Endothelial cell of umbilical vein (primary cell): Measurements from ENCODE around the gene PODNL1. TPM values are rescaled to one million over a fixed set of nuclear protein-coding genes. Genes with fewer than 3 reads are reported as not detected.

Source experiments
- BruUV-seq: library from RNA; stranded (reverse); fragments of 400-500 nt; replicated peaks from 2 replicates; lab custom pipeline; 2021; lab: Mats Ljungman, UMichigan
- CTCF ChIA-PET: fragments of 300-600, 350-600 bp; sonication (Branson Sonifier 250); formaldehyde crosslinking; loops from one replicate; lab custom pipeline; 2021; ENCODE audit warnings: antibody characterized with exemption, inconsistent platforms; lab: Charles Lee
- POLR2A ChIA-PET: fragments of 300-600, 350-600 bp; sonication (Branson Sonifier 250); formaldehyde crosslinking; loops from one replicate; lab custom pipeline; 2021; ENCODE audit warnings: antibody characterized with exemption, inconsistent platforms; lab: Charles Lee
- DNase-seq: peaks from one replicate; pipeline ENCODE4 v3.0.0-alpha.2; 2011; ENCODE audit warnings: low read depth, low spot score
- FAIRE-seq: peaks from 2 replicates; lab custom pipeline; 2011; peaks lifted over from hg19 to GRCh38; lab: Jason Lieb, UNC
- H2AFZ ChIP-seq: 2 replicates; pipeline ENCODE4 v1.6.0; 2012; ENCODE audit warnings: low read depth, low read length, control low read depth, inconsistent platforms
- H3K27ac ChIP-seq: 2 replicates; pipeline ENCODE4 v1.5.1; 2011; ENCODE audit warnings: low read depth, mild to moderate bottlenecking, control low read depth, low read length, moderate library complexity; ENCODE audit not compliant: insufficient read depth
- H3K27me3 ChIP-seq, 2 experiments: 2 replicates each; pipeline versions ENCODE4 v1.6.0 to v1.6.1; 2011; ENCODE audit warnings: low read length in 2 of 2, mixed read lengths in 1 of 2; ENCODE audit not compliant: control insufficient read depth in 2 of 2, insufficient read depth in 2 of 2
- H3K36me3 ChIP-seq, 2 experiments: 2 replicates in 1 of 2; 3 replicates in 1 of 2; pipeline ENCODE4 v1.5.1; 2011; ENCODE audit warnings: low read length in 2 of 2, mild to moderate bottlenecking in 1 of 2, moderate library complexity in 1 of 2; ENCODE audit not compliant: control insufficient read depth in 2 of 2, insufficient read depth in 2 of 2; ENCODE audit errors: extremely low read depth in 1 of 2
- H3K4me1 ChIP-seq: 3 replicates; pipeline ENCODE4 v1.5.1; 2011; ENCODE audit warnings: mild to moderate bottlenecking, low read length; ENCODE audit not compliant: control insufficient read depth, insufficient read depth; ENCODE audit errors: extremely low read depth
- H3K4me2 ChIP-seq: 2 replicates; pipeline ENCODE4 v1.6.1; 2011; ENCODE audit warnings: low read length, control low read depth, mixed read lengths; ENCODE audit not compliant: insufficient read depth
- H3K4me3 ChIP-seq, 3 experiments: fragments of 200-600 bp in 1 of 3; sonication (generic), shearing (Covaris generic) in 1 of 3; replicated peaks in 1 of 3; 2 replicates each; pipeline ENCODE4 v1.5.1; 2011 to 2016; ENCODE audit warnings: control low read depth in 3 of 3, low read length in 3 of 3, mild to moderate bottlenecking in 2 of 3, inconsistent platforms in 1 of 3, low read depth in 1 of 3, moderate library complexity in 1 of 3; ENCODE audit not compliant: insufficient read depth in 1 of 3
- H3K79me2 ChIP-seq: 2 replicates; pipeline ENCODE4 v1.6.0; 2012; ENCODE audit warnings: low read length, inconsistent platforms; ENCODE audit not compliant: control insufficient read depth, insufficient read depth
- H3K9ac ChIP-seq: replicated peaks from 2 replicates; pipeline ENCODE3; 2011; ENCODE audit warnings: low read length, control low read depth; ENCODE audit not compliant: insufficient read depth; ENCODE audit errors: extremely low read depth
- H3K9me1 ChIP-seq: replicated peaks from 3 replicates; pipeline ENCODE4 v1.6.0; 2011; ENCODE audit warnings: mild to moderate bottlenecking, low read length; ENCODE audit not compliant: control insufficient read depth, insufficient read depth; ENCODE audit errors: extremely low read depth
- H3K9me3 ChIP-seq: replicated peaks from 2 replicates; pipeline ENCODE4 v1.5.1; 2012; ENCODE audit warnings: low read length, inconsistent platforms; ENCODE audit not compliant: control insufficient read depth, insufficient read depth
- H4K20me1 ChIP-seq: replicated peaks from 2 replicates; pipeline ENCODE3; 2011; ENCODE audit warnings: mild to moderate bottlenecking, low read length; ENCODE audit not compliant: control insufficient read depth, insufficient read depth; ENCODE audit errors: extremely low read depth
- CTCF ChIP-seq, 2 donors: IDR thresholded peaks; 1 replicate in 1 of 2; 2 replicates in 1 of 2; pipeline ENCODE4 v1.5.1; 2011; ENCODE audit warnings: low read length in 2 of 2, mild to moderate bottlenecking in 2 of 2, moderate library complexity in 2 of 2, control low read depth in 1 of 2, inconsistent platforms in 1 of 2, low read depth in 1 of 2; ENCODE audit not compliant: insufficient read depth in 1 of 2; ENCODE audit errors: extremely low read depth in 1 of 2
- EZH2 ChIP-seq: IDR thresholded peaks from 2 replicates; pipeline ENCODE4 v1.6.1; 2012; ENCODE audit warnings: borderline replicate concordance, low read depth, mild to moderate bottlenecking, moderate library complexity, low read length, inconsistent platforms; ENCODE audit not compliant: severe bottlenecking
- FOS ChIP-seq: IDR thresholded peaks from 2 replicates; pipeline ENCODE4 v1.6.1; 2011; ENCODE audit warnings: mild to moderate bottlenecking, low read length, moderate library complexity, borderline replicate concordance; ENCODE audit not compliant: insufficient read depth
- GATA2 ChIP-seq: IDR thresholded peaks from 2 replicates; pipeline ENCODE4 v1.7.0; 2011; ENCODE audit warnings: low read depth, mild to moderate bottlenecking, moderate library complexity, mixed read lengths, low read length; ENCODE audit not compliant: insufficient read length, insufficient read depth
- JUN ChIP-seq: IDR thresholded peaks from 2 replicates; pipeline ENCODE4 v1.6.1; 2011; ENCODE audit warnings: borderline replicate concordance, low read depth; ENCODE audit not compliant: insufficient read length, insufficient read depth
- MAX ChIP-seq: IDR thresholded peaks from 2 replicates; pipeline ENCODE4 v1.6.1; 2011; ENCODE audit not compliant: insufficient read depth, insufficient read length
- MYC ChIP-seq: IDR thresholded peaks from one replicate; pipeline ENCODE4 v1.6.1; 2011; ENCODE audit warnings: mild to moderate bottlenecking, low read depth, low read length
- POLR2A ChIP-seq: IDR thresholded peaks from 2 replicates; pipeline ENCODE4 v1.6.1; 2012; ENCODE audit warnings: low read depth, mild to moderate bottlenecking, control low read depth, low read length
- POLR2AphosphoS5 ChIP-seq: IDR thresholded peaks from 2 replicates; pipeline ENCODE4 v1.6.1; 2012; ENCODE audit warnings: low read depth, mild to moderate bottlenecking, control low read depth, low read length, moderate library complexity; ENCODE audit not compliant: insufficient read depth
- dilution Hi-C: fragments of 300-500 bp; cut with MboI; formaldehyde crosslinking; loops from one replicate; pipeline ENCODE4 v1.15.0; 2019; ENCODE audit warnings: low sequenced_read_pairs; ENCODE audit not compliant: extremely low pct_ligation_motif_present
- intact Hi-C: fragments of 100-400 bp; cut with micrococcal nuclease; formaldehyde crosslinking; loops from one replicate; pipeline ENCODE4 v1.10.0; 2022
- polyA plus RNA-seq, 4 experiments: library from polyadenylated mRNA; depleted of rRNA in 3 of 4; stranded (reverse) in 3 of 4; unstranded in 1 of 4; fragments of >200 nt; gene quantifications; 2 replicates each; pipeline versions ENCODE4 v1.2.1 to v1.2.3, GENCODE V29; 2011 to 2012; ENCODE audit warnings: missing spikeins in 1 of 4
- total RNA-seq: library from RNA; stranded (reverse); gene quantifications from 2 replicates; pipeline ENCODE4 v1.2.3, GENCODE V29; 2021

PODNL1 gene
- total and polyA plus RNA-seq, 2 donors (not counting 3 experiments of a cell fraction or from before 2014, with no cell fraction given), result 0.21 TPM; not detected in 1

- dilution Hi-C loops (no loop called here), intact Hi-C loops (no loop called here)
- TF ChIP-seq POLR2AphosphoS5 (no peak), JUN (no peak), MAX (no peak), FOS (no peak)
- Histone ChIP-seq H3K9me3 (no peaks in the 10 kb centered on the region), H4K20me1 (no peaks in the 10 kb centered on the region), H3K36me3 (no peaks in the 10 kb centered on the region), H3K79me2 (no peaks in the 10 kb centered on the region), H3K9ac (no peak overlapping the region), H3K4me2 (no peak overlapping the region), H3K9me1 (no peaks in the 10 kb centered on the region), H3K27me3 (no peaks in the 10 kb centered on the region), H3K4me3 (no peak overlapping the region), H2AFZ (no peak overlapping the region), H3K4me1 (no peaks in the 10 kb centered on the region), H3K27ac (no peak overlapping the region)
- POLR2A ChIA-PET, result no interaction called here
- CTCF ChIA-PET, result interaction anchor here (2.3 kb wide), 1 partner anchor 160 kb away, joined by 8 read pairs; no protein-coding TSS in a partner anchor
- DNase-seq, result no peak
- BruUV-seq, result no TSS peak
- FAIRE-seq, result no peak
These were observed 38.8 kb downstream of the PODNL1 start for GRCh38 chr19:13899393-13899792.

- dilution Hi-C loops, result no loop called here
- CTCF ChIA-PET, result no interaction called here
These were observed 42.0 kb downstream of the PODNL1 start for GRCh38 chr19:13896227-13896626.

More at GRCh38 chr19:13896227-13896626, 42.0 kb downstream of the PODNL1 start:
- no peak for DNase-seq
- Histone ChIP-seq H4K20me1 (no peaks in the 10 kb centered on the region), H3K27me3 (no peaks in the 10 kb centered on the region), H3K9ac (no peak overlapping the region), H3K27ac (no peak overlapping the region), H3K79me2 (no peaks in the 10 kb centered on the region), H3K4me2 (no peak overlapping the region), H3K9me3 (no peaks in the 10 kb centered on the region), H3K9me1 (no peaks in the 10 kb centered on the region), H3K4me1 (peaks cover 5% of the 10 kb centered on the region), H3K4me3 (no peak overlapping the region), H3K36me3 (no peaks in the 10 kb centered on the region), H2AFZ (no peak overlapping the region)
- TF ChIP-seq GATA2 (no peak), CTCF (IDR thresholded peaks at IDR 0.05; ENCODE audit: extremely low read depth in 1 of 2, insufficient read depth in 1 of 2, low read depth in 1 of 2, low read length in 2 of 2) (no peak), MYC (no peak), MAX (no peak), POLR2AphosphoS5 (no peak), EZH2 (no peak), JUN (no peak), FOS (no peak), POLR2A (no peak)
- FAIRE-seq, result no peak
- POLR2A ChIA-PET, result no interaction called here
- BruUV-seq, result no TSS peak
- intact Hi-C loops, result no loop called here
